ENCODE data around the gene RBM20.

GRCh38 chr10:110646417-110647135 lies 2.4 kb downstream of the RBM20 start:
- no peak for TF ChIP-seq CTCF (IDR thresholded peaks at IDR 0.05)
- TF ChIP-seq TCF7L2 (IDR thresholded peaks at IDR 0.05; ENCODE audit: low read depth, low read length) = no peak
- TF ChIP-seq REST (IDR thresholded peaks at IDR 0.05; ENCODE audit: insufficient read depth in 1 of 2, low read depth in 2 of 2, low read length in 1 of 2) = no peak
- no peak for TF ChIP-seq POLR2AphosphoS5 (IDR thresholded peaks at IDR 0.05; ENCODE audit: low read depth, low read length)
- TF ChIP-seq SIN3A (IDR thresholded peaks at IDR 0.05; ENCODE audit: borderline replicate concordance, insufficient read depth, low read depth, low read length) = no peak

Data from Panc1 (cell line).